Activated T-cell treated with anti-CD3 and anti-CD28 coated beads, Interleukin-2, amount 50 U/mL, for 24 hours (primary cell): ENCODE measurements around the gene NFATC2.
"Not testable (repeated sequence)": the region's sequence is repeated elsewhere in the genome, so short reads cannot be mapped to it uniquely, and the experiment has no call there.

Source experiments
- DNase-seq: peaks from one replicate; pipeline ENCODE4 v3.0.0-alpha.2; 2020
- H3K27ac Mint-ChIP-seq: 2 replicates; pipeline ENCODE4 v1.8.0; 2020; ENCODE audit warnings: mild to moderate bottlenecking, mixed read lengths
- H3K27me3 Mint-ChIP-seq: 2 replicates; pipeline ENCODE4 v1.8.0; 2020; ENCODE audit warnings: mixed read lengths
- H3K36me3 Mint-ChIP-seq: 2 replicates; pipeline ENCODE4 v1.8.0; 2020; ENCODE audit warnings: low read depth, mixed read lengths
- H3K4me1 Mint-ChIP-seq: 2 replicates; pipeline ENCODE4 v1.8.0; 2020; ENCODE audit warnings: low read depth, mixed read lengths
- H3K4me3 Mint-ChIP-seq: 2 replicates; pipeline ENCODE4 v1.8.0; 2020; ENCODE audit warnings: mild to moderate bottlenecking, moderate library complexity, mixed read lengths
- H3K9me3 Mint-ChIP-seq: 2 replicates; pipeline ENCODE4 v1.8.0; 2020; ENCODE audit warnings: mixed read lengths

NFATC2 gene

DNA sequence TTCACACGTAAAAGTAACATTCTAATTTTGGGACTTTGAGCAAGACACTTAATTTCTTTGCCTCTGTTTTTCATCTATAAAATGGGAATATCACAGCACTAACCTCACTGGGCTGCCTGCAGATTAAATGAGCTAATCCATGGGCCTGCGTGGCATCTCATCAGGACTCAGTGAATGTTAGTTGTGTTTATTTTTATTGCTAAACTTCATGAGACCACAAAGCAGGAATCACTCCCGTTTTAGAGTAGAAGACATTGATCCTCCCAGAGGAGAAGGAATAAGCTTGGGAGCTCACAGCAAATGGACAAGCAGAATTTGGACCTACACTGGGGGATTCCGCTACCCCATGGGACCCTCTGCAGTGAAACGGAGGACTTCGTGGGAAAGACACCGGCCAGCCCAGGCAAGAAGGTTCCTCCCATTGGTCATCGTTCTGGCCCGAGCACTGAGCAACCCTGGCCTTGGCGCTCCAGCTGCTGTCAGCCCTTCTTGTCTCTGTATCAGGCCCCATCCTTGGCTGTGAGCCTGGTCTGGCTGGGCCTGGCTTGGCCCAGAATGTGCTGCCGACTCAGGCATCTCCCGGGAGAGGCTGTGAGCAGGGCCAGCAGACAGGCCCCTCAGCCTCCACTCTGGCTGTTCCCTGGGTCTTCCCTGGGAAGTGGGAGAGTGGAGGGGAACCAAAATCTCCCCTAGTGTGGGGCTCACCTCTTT lies 79.8 kb downstream of the NFATC2 start:
- Mint-ChIP-seq H3K4me3 (no peak overlapping the region), H3K36me3 (peaks cover 96% of the 10 kb centered on the region), H3K4me1 (peaks cover 37% of the 10 kb centered on the region), H3K27me3 (no peaks in the 10 kb centered on the region), H3K9me3 (no peaks in the 10 kb centered on the region), H3K27ac (peak overlapping the region; percentile 85)
- DNase-seq: no peak

DNA sequence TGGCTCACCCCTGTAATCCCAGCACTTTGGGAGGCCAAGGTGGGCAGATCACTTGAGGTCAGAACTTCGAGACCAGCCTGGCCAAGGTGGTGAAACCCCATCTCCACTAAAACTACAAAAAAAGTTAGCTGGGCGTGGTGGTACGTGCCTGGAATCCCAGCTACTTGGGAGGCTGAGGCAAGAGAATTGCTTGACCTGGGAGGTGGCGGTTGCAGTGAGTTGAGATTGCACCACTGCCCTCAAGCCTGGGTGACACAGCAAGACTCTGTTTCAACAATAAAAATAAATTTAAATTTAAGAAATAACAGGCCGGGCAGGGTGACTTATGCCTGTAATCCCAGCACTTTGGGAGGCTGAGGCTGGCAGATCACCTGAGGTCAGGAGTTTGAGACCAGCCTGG lies 80.7 kb downstream of the NFATC2 start:
- Mint-ChIP-seq H3K4me1 (peaks cover 43% of the 10 kb centered on the region), H3K36me3 (peaks cover 96% of the 10 kb centered on the region)
- DNase-seq, H3K4me3 Mint-ChIP-seq, H3K27ac Mint-ChIP-seq, H3K9me3 Mint-ChIP-seq, H3K27me3 Mint-ChIP-seq: not testable (repeated sequence)

DNA sequence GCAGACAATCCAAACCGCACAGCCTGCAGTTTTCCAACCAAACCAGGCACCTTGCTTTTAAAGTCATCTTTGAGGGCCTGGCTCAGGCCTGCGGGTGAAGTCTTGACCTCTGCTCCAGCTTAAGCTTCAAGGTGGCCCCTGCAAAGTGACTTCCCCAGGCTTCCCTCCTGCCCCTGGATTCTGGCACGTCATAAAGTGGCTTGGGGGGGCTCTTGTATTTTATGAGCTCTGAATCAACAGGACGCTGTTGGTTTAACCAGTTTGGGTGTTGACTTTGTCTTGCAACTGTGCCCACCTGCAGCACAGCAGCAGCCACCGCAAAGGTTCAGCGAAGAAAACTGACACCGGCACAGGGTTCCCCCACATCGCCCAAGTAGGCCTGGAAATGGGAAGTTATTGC lies 81.2 kb downstream of the NFATC2 start:
- Mint-ChIP-seq H3K4me3 (no peak overlapping the region), H3K9me3 (no peaks in the 10 kb centered on the region), H3K4me1 (peaks cover 45% of the 10 kb centered on the region), H3K27ac (no peak overlapping the region), H3K27me3 (no peaks in the 10 kb centered on the region), H3K36me3 (peaks cover 96% of the 10 kb centered on the region)
- no peak for DNase-seq

DNA sequence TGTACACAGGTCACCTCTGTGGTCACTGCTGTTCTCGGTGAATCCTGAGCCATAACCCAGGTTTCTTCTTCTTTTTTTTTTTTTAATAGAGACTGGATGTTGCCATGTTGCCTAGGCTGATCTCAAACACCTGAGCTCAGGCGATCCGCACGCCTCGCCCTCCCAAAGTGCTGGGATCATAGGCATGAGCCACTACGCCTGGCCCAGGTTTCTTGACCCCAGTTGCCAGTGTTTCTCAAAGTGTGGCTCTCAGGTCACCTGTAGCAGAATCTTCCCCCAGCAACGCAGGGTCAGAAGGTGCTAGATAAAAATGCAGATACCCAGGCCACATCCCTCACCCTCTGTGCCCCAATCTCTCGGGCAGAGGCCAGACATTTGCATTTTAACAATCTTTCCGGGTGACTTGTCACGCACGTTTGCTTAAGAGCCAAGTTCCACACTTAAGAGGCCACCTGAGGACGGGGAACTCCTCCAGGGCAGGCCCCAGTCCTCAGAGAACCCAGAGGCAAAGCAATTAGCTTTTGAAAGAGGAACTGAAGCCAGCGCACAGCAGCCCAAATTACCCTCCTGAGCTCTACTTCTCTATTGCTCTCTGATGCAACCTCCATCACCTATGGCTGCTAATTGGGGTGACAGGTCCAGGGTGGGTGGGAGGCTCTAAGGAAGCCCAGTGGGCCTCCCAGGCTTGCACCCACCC lies 81.8 kb downstream of the NFATC2 start:
- Mint-ChIP-seq H3K27ac (no peak overlapping the region), H3K36me3 (peaks cover 94% of the 10 kb centered on the region), H3K4me1 (peaks cover 46% of the 10 kb centered on the region), H3K27me3 (no peaks in the 10 kb centered on the region), H3K4me3 (no peak overlapping the region), H3K9me3 (no peaks in the 10 kb centered on the region)
- DNase-seq: no peak

DNA sequence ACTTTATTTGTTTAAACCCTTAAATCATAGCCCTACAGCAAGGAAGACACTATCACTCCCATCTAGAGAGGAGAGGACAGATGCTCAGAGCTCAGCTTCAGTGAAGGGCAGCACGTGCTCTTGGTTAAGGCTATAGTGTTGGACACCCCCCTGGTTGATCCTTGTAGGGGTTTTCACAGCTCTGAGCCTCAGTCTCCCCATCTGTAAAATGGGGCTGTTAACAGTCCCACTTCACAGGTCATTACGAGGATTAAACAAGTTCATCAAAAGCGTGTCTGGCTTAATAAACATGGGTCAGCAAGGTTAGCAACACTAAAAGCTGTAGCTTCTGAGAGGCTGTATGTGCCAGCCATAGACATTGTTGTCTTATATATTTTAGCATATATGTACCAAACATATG lies 82.4 kb downstream of the NFATC2 start:
- Mint-ChIP-seq H3K4me3 (no peak overlapping the region), H3K9me3 (peaks cover 2% of the 10 kb centered on the region), H3K27me3 (no peaks in the 10 kb centered on the region), H3K4me1 (peaks cover 45% of the 10 kb centered on the region), H3K36me3 (peaks cover 92% of the 10 kb centered on the region), H3K27ac (peak overlapping the region; percentile 24)
- no peak for DNase-seq

DNA sequence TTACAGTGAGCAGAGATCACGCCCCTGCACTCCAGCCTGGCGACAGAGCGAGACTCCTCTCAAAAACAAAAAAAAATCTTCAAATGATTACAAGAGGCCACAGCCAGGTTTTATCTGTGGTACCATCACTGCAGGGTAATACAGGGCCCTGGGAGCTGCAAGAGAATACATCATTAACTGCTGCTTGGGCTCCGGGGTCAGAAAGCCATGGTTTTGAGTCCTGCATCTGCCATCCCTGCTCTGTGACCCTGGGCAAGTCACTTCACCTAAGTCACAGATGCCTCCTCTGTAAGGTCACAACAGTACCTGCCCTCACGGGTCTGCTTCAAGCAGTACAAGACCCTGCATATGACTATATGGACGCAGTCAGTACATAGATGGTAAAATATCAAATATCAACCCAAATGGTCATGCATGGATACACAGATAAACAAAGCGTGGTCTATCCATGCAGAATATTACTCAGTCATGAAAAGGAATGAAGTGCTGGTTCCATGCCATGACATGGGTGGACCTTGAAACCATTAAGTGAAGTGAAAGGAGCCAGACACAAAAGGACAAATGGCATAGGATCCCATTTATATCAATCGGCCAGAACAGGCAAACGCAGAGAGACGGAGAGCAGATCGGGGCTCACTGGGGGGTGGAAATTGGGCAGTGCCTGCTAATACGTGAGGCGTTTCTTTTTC lies 83.6 kb downstream of the NFATC2 start:
- no peak overlapping the region for H3K27ac Mint-ChIP-seq
- H3K4me3 Mint-ChIP-seq: no peak overlapping the region
- no peaks in the 10 kb centered on the region for H3K27me3 Mint-ChIP-seq
- DNase-seq: no peak
- H3K9me3 Mint-ChIP-seq: peaks cover 5% of the 10 kb centered on the region
- H3K36me3 Mint-ChIP-seq: peaks cover 92% of the 10 kb centered on the region
- H3K4me1 Mint-ChIP-seq: peaks cover 36% of the 10 kb centered on the region

DNA sequence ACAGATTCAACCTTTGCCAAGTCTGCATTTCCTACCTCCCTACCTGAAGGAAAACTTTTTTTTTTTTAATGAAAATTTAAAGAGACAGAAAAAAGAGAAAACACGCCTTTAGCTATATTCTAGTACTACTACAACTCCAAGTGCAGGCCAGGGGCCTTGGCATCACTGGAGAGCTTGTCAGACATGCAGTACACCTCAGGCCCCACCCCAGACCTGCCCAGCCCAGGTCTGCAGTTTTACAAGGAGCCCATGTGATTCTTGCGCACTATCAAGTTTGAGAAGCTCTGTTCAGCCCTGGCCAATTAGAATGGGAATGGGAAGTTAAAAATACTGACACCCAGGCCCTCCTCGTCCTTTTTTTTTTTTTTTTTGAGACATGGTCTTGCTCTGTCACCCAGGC lies 85.0 kb downstream of the NFATC2 start:
- H3K9me3 Mint-ChIP-seq: peaks cover 5% of the 10 kb centered on the region
- no peaks in the 10 kb centered on the region for H3K27me3 Mint-ChIP-seq
- peak overlapping the region; percentile 76 for H3K27ac Mint-ChIP-seq
- peaks cover 92% of the 10 kb centered on the region for H3K36me3 Mint-ChIP-seq
- no peak for DNase-seq
- H3K4me3 Mint-ChIP-seq: no peak overlapping the region
- H3K4me1 Mint-ChIP-seq: peaks cover 30% of the 10 kb centered on the region

DNA sequence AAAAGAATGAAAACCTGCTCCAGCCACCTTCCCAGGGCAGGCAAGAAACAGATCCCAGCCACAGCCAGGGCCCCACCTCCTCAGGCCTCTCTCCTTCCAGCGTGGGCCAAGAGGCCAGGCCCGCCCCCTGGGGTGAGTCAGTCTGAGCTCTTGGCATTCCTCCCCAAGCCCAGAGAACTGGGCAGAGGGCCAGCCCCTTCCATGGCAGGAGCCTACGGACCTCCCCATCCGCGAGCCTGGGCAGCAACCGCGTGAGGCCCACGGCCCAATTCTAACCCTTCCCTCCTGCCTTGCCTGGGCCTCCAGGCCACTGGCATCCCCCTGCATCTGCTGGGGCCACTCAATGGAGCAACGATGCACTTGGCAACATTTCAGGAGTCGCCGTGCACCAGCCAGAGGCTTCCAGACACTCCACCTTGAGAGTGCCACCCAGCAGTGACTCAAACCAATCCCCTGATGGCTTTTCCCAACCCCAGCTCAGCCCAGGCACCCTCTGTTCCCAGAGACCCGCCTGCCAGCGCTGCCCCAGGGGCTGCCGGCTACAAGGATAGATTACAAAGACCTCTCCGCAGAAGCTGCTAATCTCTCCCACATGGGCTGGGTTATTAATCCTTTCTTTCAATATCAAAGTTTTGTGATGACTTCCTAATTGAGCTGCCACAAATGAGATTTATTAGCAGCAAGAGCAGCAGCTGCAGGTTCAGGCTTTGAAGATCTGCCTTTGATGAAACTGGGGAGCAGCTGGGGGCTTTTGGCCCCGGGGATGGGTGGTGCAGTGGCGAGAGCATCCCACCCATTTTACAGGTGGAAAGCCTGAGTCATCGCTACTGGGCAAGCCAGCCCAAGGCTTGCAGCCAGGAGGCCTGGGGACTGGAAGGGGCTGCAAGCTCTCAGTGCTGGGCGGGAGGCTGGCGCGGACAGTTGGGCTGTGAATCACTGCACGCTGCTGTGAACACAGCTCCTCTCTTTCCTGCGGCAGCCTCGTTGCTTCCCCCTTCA lies 85.7 kb downstream of the NFATC2 start:
- H3K9me3 Mint-ChIP-seq: peaks cover 5% of the 10 kb centered on the region
- H3K27ac Mint-ChIP-seq: peak overlapping the region; percentile 76
- DNase-seq: no peak
- H3K4me1 Mint-ChIP-seq: peaks cover 30% of the 10 kb centered on the region
- no peaks in the 10 kb centered on the region for H3K27me3 Mint-ChIP-seq
- no peak overlapping the region for H3K4me3 Mint-ChIP-seq
- H3K36me3 Mint-ChIP-seq: peaks cover 94% of the 10 kb centered on the region

DNA sequence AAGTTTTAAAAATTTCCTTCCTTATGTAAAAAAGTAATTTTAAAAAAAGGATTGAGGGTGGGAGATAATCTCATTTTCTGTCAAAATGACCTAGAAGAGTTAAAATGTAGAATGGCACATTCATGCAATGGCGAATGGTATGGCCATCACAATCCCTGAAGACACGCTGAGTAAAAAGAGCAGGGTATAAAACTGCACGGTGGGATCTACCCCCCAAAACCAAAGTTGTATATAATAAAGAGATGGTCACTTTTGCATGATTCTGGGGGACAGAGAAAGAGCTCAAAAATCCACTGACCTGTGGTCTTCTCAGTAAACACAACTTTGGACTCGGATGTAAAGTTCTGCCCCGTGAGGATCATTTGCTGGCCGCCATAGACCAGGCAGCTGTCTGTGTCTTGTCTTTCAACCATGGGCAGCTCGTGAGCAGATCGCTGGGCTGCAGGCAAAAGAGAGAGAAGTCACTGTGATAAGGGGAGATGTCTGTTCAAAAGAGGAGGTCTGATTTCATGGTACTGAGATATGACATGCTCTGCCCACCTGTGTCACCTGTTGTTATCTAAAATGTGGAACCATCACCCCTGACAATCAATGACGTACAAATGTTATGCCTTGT lies 88.2 kb downstream of the NFATC2 start:
- Mint-ChIP-seq H3K36me3 (peaks cover 93% of the 10 kb centered on the region), H3K9me3 (peaks cover 5% of the 10 kb centered on the region), H3K4me1 (peaks cover 30% of the 10 kb centered on the region), H3K4me3 (no peak overlapping the region), H3K27ac (peak overlapping the region; percentile 23), H3K27me3 (no peaks in the 10 kb centered on the region)
- no peak for DNase-seq

DNA sequence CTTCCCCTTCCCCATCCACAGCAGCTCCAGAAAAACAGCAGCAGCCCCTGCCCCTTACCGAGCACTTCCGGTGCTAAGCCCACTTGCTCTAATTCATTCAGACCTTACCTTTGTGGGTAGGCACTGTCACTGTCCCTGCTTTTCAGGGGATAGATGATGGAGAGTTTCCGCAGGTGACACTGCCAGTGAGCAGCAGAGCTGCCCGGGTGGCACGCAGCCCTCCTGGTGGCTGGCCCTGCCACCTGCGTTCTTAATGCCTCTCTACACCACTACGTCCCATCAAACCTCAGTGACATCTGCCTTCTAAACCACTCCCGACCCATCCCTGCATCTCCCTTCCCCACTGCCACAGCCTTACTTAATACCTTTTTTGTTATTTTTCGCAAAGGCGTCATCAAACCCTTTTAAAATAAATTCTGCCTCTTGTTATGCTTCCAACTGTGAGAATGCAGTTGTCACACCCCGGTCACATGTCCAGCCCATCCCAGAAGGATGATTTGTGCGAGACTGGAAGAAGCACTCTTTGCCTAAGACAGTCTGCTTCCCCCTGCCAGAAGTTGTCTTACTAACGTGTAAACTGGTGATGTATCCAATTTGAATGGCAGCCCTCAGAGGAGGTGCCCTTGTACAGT lies 89.7 kb downstream of the NFATC2 start:
- peaks cover 5% of the 10 kb centered on the region for H3K9me3 Mint-ChIP-seq
- DNase-seq: no peak
- no peaks in the 10 kb centered on the region for H3K27me3 Mint-ChIP-seq
- peaks cover 26% of the 10 kb centered on the region for H3K4me1 Mint-ChIP-seq
- peaks cover 92% of the 10 kb centered on the region for H3K36me3 Mint-ChIP-seq
- no peak overlapping the region for H3K4me3 Mint-ChIP-seq
- peak overlapping the region; percentile 65 for H3K27ac Mint-ChIP-seq

DNA sequence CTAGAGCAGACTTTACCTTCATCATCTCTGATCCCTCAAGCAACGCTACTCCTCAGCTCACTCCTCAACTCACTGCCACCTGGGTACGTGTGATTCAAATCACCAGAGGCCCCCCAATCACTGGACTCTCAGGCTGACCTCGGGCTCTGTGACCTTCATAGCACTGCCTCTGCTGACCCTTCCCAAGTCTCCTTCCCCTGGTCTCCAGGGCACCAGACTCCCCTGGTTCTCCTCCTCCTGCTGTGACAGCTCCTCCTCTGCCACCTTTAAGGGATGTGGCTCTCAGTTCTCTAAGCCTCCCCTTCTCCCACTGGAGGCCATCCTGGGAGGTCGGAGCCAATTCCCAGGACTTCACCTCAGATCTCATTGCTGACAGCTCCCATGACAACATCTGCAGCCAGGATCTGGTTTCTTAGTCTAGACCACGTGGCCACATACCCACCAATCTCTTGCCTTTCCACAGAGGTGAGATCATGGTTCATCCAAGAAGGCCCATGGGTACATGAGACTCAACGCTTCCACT lies 90.4 kb downstream of the NFATC2 start:
- Mint-ChIP-seq H3K9me3 (peaks cover 5% of the 10 kb centered on the region), H3K4me3 (no peak overlapping the region), H3K27me3 (no peaks in the 10 kb centered on the region), H3K27ac (peak overlapping the region; percentile 65), H3K36me3 (peaks cover 93% of the 10 kb centered on the region), H3K4me1 (peaks cover 26% of the 10 kb centered on the region)
- no peak for DNase-seq

DNA sequence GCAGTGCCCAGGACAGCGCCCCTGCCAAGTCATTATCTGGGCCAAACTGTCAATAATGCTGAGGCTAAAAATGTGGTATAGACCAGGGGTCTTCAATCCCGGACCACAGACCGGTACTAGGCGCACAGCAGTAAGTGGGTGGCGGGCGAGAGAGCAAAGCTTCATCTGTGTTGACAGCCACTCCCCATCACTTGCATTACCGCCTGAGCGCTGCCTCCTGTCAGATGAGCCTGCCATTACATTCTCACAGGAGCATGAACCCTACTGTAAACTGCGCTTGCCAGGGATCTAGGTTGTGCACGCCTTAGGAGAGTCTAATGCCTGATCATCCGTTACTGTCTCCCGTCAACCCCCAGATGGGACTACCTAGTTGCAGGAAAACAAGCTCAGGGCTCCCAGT lies 91.0 kb downstream of the NFATC2 start:
- peak overlapping the region; percentile 14 for H3K27ac Mint-ChIP-seq
- no peak overlapping the region for H3K4me3 Mint-ChIP-seq
- peaks cover 5% of the 10 kb centered on the region for H3K9me3 Mint-ChIP-seq
- no peak for DNase-seq
- no peaks in the 10 kb centered on the region for H3K27me3 Mint-ChIP-seq
- peaks cover 92% of the 10 kb centered on the region for H3K36me3 Mint-ChIP-seq
- peaks cover 26% of the 10 kb centered on the region for H3K4me1 Mint-ChIP-seq

DNA sequence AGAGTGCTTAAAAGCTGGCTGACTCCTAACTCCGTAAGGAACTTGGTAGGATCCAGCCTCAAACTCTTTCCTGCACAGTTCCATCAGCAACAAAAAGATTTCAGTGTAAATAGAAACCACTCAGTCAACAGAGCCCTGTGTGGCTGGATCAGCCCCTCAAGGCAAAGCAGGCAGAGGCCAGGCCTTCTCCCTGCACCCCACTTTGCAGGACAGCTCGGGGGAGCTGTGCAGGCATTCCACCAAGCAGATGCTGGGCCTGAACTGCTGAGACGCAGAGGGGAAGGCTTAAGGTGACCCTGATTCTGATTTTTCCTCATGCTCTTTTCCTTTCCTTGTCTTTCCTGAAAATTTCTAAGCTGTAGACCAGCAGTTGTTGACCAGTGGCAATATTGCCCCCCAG lies 91.5 kb downstream of the NFATC2 start:
- DNase-seq: no peak
- no peak overlapping the region for H3K4me3 Mint-ChIP-seq
- peaks cover 26% of the 10 kb centered on the region for H3K4me1 Mint-ChIP-seq
- peaks cover 5% of the 10 kb centered on the region for H3K9me3 Mint-ChIP-seq
- H3K27me3 Mint-ChIP-seq: no peaks in the 10 kb centered on the region
- H3K27ac Mint-ChIP-seq: no peak overlapping the region
- H3K36me3 Mint-ChIP-seq: peaks cover 92% of the 10 kb centered on the region
